Hepatocyte (in vitro differentiated cells): ENCODE data around the gene SMG7. TPM values are rescaled to one million over a fixed set of nuclear protein-coding genes. Genes with fewer than 3 reads are reported as not detected.
A peak's percentile ranks its signal among the peaks of the same experiment; 100 is the strongest.

Source experiments
- DNase-seq: peaks from one replicate; pipeline ENCODE4 v3.0.0-alpha.2; 2016; ENCODE audit warnings: low spot score
- H2AFZ ChIP-seq: fragments of 200-600 bp; sonication (generic); 2 replicates; pipeline ENCODE4 v1.6.0; 2016; ENCODE audit warnings: antibody characterized with exemption, mild to moderate bottlenecking
- H3K27ac ChIP-seq: fragments of 200-600 bp; sonication (generic); 2 replicates; pipeline ENCODE4 v1.5.1; 2016; ENCODE audit warnings: mild to moderate bottlenecking
- H3K27me3 ChIP-seq: fragments of 200-600 bp; sonication (generic); 2 replicates; pipeline ENCODE4 v1.6.1; 2016
- H3K36me3 ChIP-seq: fragments of 200-600 bp; sonication (generic); replicated peaks from 2 replicates; pipeline ENCODE4 v1.5.1; 2016; ENCODE audit warnings: low read depth; ENCODE audit not compliant: insufficient read depth
- H3K4me1 ChIP-seq: fragments of 200-600 bp; sonication (generic); 2 replicates; pipeline ENCODE4 v1.5.1; 2016; ENCODE audit warnings: mild to moderate bottlenecking, moderate library complexity; ENCODE audit not compliant: insufficient read depth
- H3K4me2 ChIP-seq: fragments of 200-600 bp; sonication (generic); 2 replicates; pipeline ENCODE4 v1.6.0; 2016
- H3K4me3 ChIP-seq: fragments of 200-600 bp; sonication (generic); 2 replicates; pipeline ENCODE4 v1.5.1; 2016; ENCODE audit warnings: mild to moderate bottlenecking
- H3K79me2 ChIP-seq: fragments of 200-600 bp; sonication (generic); 2 replicates; pipeline ENCODE4 v1.6.0; 2017; ENCODE audit warnings: mild to moderate bottlenecking
- H3K9me2 ChIP-seq: fragments of 200-600 bp; sonication (generic); replicated peaks from 2 replicates; pipeline ENCODE4 v1.6.0; 2017; ENCODE audit warnings: mild to moderate bottlenecking; ENCODE audit not compliant: insufficient read depth
- H3K9me3 ChIP-seq: fragments of 200-600 bp; sonication (generic); 2 replicates; pipeline ENCODE4 v1.5.1; 2016; ENCODE audit warnings: low read depth, mild to moderate bottlenecking
- H4K20me1 ChIP-seq: fragments of 200-600 bp; sonication (generic); 2 replicates; pipeline ENCODE4 v1.6.0; 2016; ENCODE audit warnings: mild to moderate bottlenecking; ENCODE audit not compliant: insufficient read depth, poor library complexity, severe bottlenecking
- EZH2 ChIP-seq: fragments of 200-600 bp; sonication (generic); IDR thresholded peaks from 2 replicates; pipeline ENCODE4 v1.6.1; 2016; ENCODE audit warnings: antibody characterized with exemption, mild to moderate bottlenecking, borderline replicate concordance
- EZH2phosphoT487 ChIP-seq: fragments of 200-600 bp; sonication (generic); IDR thresholded peaks from one replicate; pipeline ENCODE4 v1.6.1; 2018; ENCODE audit warnings: antibody characterized with exemption, mild to moderate bottlenecking, low read depth, moderate library complexity; ENCODE audit not compliant: unreplicated experiment, severe bottlenecking
- WGBS: methylation state at CpG from one replicate; pipeline ENCODE4 v1.1.6; 2016; ENCODE audit warnings: low lambda C conversion rate; ENCODE audit errors: missing lambda C conversion rate; 5-methylcytosine and 5-hydroxymethylcytosine counted together
- polyA plus RNA-seq: library from polyadenylated mRNA; unstranded; fragments of >200 nt; fragmentation: Nextera tagmentation; extraction: Ambion mirVana; gene quantifications from 2 replicates; pipeline ENCODE4 v1.2.1, GENCODE V29; 2016
- total RNA-seq: library from RNA; depleted of rRNA; stranded (reverse); fragments of >200 nt; gene quantifications from 2 replicates; pipeline ENCODE4 v1.2.3, GENCODE V29; 2014
- TF ChIP-seq, protein P1 (sequence below): fragments of 200-600 bp; sonication (generic); IDR thresholded peaks from 2 replicates; pipeline ENCODE4 v1.5.1; 2016; ENCODE audit warnings: antibody characterized with exemption, mild to moderate bottlenecking; ENCODE audit not compliant: poor library complexity

Gene SMG7
- total and polyA plus RNA-seq, 2 experiments from 2014 or later, result 28.1 to 39.5 TPM

DNA sequence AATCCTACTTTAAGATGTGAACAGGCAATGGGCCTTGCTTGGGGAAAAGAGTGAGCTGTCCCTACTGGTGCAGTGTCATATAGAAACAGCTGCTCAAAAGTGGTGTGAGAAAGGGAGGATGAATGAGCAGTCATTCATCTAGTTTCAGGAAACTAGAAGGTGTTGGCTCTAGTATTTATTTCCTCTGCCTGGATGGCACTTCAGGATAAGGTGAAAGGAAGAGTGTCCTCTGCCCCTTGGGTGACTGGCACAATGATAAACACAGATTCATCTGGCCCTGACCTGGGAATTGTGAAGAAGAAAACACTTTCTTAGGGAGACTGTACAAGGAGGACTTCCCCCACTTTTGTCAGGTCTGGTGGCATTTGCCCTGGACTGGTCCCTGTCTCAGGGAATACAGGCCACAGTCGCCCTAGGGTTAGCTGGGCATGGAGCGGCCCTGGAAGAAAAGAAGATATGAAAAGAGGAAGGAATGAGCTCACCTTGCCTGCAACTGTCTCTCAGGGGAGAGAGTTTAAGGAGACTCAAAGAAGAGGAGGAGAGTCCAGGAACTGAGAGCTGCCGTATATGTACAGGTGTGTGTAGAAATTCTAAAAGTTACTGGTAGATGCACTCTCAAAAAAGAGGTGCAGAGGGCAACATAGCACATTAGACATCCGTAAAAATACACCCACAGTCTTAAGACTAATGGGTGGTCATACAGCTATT lies 40.3 kb upstream of the SMG7 start:
- no peaks in the 10 kb centered on the region for H3K27me3 ChIP-seq
- peak overlapping the region; percentile 69 for H3K27ac ChIP-seq
- no peaks in the 10 kb centered on the region for H3K9me3 ChIP-seq
- no peaks in the 10 kb centered on the region for H3K4me1 ChIP-seq
- H3K4me3 ChIP-seq, result no peak overlapping the region
- TF ChIP-seq EZH2 (no peak), EZH2phosphoT487 (no peak)
- TF ChIP-seq, protein P1, sequence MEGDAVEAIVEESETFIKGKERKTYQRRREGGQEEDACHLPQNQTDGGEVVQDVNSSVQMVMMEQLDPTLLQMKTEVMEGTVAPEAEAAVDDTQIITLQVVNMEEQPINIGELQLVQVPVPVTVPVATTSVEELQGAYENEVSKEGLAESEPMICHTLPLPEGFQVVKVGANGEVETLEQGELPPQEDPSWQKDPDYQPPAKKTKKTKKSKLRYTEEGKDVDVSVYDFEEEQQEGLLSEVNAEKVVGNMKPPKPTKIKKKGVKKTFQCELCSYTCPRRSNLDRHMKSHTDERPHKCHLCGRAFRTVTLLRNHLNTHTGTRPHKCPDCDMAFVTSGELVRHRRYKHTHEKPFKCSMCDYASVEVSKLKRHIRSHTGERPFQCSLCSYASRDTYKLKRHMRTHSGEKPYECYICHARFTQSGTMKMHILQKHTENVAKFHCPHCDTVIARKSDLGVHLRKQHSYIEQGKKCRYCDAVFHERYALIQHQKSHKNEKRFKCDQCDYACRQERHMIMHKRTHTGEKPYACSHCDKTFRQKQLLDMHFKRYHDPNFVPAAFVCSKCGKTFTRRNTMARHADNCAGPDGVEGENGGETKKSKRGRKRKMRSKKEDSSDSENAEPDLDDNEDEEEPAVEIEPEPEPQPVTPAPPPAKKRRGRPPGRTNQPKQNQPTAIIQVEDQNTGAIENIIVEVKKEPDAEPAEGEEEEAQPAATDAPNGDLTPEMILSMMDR, result no peak
- H3K36me3 ChIP-seq, result no peaks in the 10 kb centered on the region
- no peaks in the 10 kb centered on the region for H3K9me2 ChIP-seq
- DNase-seq, result no peak
- no peak overlapping the region for H3K4me2 ChIP-seq
- no peaks in the 10 kb centered on the region for H4K20me1 ChIP-seq
- WGBS, result 83% methylated on average over 4 of the region's 4 CpGs
- no peak overlapping the region for H2AFZ ChIP-seq
- no peaks in the 10 kb centered on the region for H3K79me2 ChIP-seq

- 39% methylated on average over 2 of the region's 2 CpGs for WGBS
- DNase-seq, result peak; percentile 42
- Histone ChIP-seq H4K20me1 (no peaks in the 10 kb centered on the region), H3K9me2 (no peaks in the 10 kb centered on the region), H3K9me3 (no peaks in the 10 kb centered on the region), H3K79me2 (no peaks in the 10 kb centered on the region), H3K4me2 (no peak overlapping the region), H3K36me3 (no peaks in the 10 kb centered on the region), H3K27ac (peak overlapping the region; percentile 62), H3K27me3 (no peaks in the 10 kb centered on the region), H3K4me3 (no peak overlapping the region), H3K4me1 (no peaks in the 10 kb centered on the region), H2AFZ (no peak overlapping the region)
- TF ChIP-seq, protein P1, result no peak
- no peak for TF ChIP-seq EZH2phosphoT487
- no peak for TF ChIP-seq EZH2
Observed at GRCh38 chr1:183432548-183432875, 39.8 kb upstream of the SMG7 start.

GRCh38 chr1:183433703-183434102 lies 38.6 kb upstream of the SMG7 start:
- no peaks in the 10 kb centered on the region for H3K79me2 ChIP-seq
- DNase-seq, result no peak
- H3K9me3 ChIP-seq, result no peaks in the 10 kb centered on the region
- no peak overlapping the region for H3K4me3 ChIP-seq
- H4K20me1 ChIP-seq, result no peaks in the 10 kb centered on the region
- no peaks in the 10 kb centered on the region for H3K36me3 ChIP-seq
- no peak overlapping the region for H3K4me2 ChIP-seq
- no peak overlapping the region for H2AFZ ChIP-seq
- no peaks in the 10 kb centered on the region for H3K9me2 ChIP-seq
- no peak overlapping the region for H3K27ac ChIP-seq
- no peaks in the 10 kb centered on the region for H3K4me1 ChIP-seq
- WGBS, result 0% methylated on average over 1 of the region's 1 CpG
- H3K27me3 ChIP-seq, result no peaks in the 10 kb centered on the region
- no peak for TF ChIP-seq EZH2phosphoT487

GRCh38 chr1:183435497-183435896 lies 36.8 kb upstream of the SMG7 start:
- H4K20me1 ChIP-seq, result no peaks in the 10 kb centered on the region
- H3K79me2 ChIP-seq, result no peaks in the 10 kb centered on the region
- no peaks in the 10 kb centered on the region for H3K9me2 ChIP-seq

More at GRCh38 chr1:183435497-183435896, 36.8 kb upstream of the SMG7 start:
- no peak overlapping the region for H3K4me2 ChIP-seq
- H3K4me3 ChIP-seq, result no peak overlapping the region
- H3K27me3 ChIP-seq, result no peaks in the 10 kb centered on the region
- no peak for DNase-seq
- no peak overlapping the region for H3K27ac ChIP-seq
- TF ChIP-seq EZH2phosphoT487 (no peak), EZH2 (no peak)
- TF ChIP-seq, protein P1, result no peak
- no peaks in the 10 kb centered on the region for H3K9me3 ChIP-seq
- no peaks in the 10 kb centered on the region for H3K4me1 ChIP-seq
- H3K36me3 ChIP-seq, result no peaks in the 10 kb centered on the region
- WGBS, result 92% methylated on average over 2 of the region's 2 CpGs
- H2AFZ ChIP-seq, result no peak overlapping the region
